ENCODE results near the gene ORM1. TPM values are rescaled to one million over a fixed set of nuclear protein-coding genes. Genes with fewer than 3 reads are reported as not detected.

The ORM1 gene
- polyA plus RNA-seq, 4 donors: 0.30 to 0.34 TPM; not detected in 2

DNA sequence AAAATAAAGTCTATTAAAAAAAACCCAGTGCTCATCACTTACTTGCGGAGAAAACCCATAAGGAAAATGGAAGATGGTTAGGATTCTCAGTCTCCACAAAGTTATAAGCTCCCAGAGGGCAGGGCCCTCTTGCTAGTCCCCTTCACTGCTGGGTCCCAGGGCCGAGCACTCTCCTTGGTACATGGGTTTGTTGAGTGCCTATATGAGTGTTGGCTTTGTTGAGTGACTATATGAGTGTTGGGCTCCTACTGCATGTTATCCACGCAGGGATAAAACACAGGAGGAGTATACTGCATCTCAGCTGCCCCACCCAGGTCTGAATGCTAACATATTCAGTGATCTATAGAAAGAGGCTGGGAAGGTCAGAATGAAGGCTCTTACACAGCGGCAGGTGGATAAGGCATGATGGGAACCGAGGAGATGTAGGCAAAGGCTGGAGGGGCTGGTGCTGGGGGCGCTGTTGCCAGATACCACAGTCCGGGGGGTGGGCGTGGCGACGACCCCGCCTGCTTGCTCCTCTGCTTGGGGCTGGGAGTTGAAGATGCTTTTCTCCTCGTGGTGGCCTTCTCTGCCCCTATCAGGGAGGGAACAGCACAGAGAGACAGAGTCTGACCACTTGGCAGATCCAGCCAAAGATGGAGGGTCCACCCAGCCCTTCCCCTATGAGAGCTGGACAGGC, 18.4 kb downstream of the ORM1 start:
- DNase-seq (ENCODE audit: low read depth in 4 of 4, low spot score in 3 of 4): no peak

GRCh38 chr9:114341991-114342390, 19.1 kb downstream of the ORM1 start:
- no peak for DNase-seq (ENCODE audit: low read depth in 4 of 4, low spot score in 3 of 4)

DNA sequence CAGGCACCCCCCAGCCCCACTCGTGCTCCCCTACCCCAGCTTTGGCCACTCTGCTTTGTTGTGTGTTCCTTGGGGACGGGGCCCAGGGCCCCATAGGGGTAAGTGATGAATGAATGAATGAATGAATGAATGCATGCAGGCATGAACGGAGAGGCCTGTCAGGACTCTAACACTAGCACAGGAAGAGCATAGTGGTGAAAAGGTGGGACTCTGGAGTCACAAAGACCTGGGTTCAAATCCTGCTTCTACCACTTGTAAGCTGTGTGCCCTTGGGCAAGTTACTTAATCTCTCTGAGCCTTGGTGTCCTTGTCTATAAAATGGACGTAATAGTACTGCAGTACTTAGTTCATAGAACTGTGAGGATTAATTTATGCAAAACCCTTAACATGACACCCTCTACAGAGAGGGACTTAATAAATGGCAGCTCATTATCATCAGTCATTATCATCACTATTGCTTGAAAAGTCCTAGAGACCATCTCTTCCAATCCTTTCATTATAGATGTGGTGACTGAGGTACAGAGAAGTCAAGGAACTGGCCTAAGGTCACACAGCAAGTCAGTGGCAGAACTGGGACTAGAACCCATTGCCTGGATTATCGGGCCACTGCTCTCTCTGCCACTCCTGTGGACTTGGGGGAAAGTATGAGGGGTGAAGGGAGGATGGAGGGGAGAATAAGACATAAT, 20.0 kb downstream of the ORM1 start:
- DNase-seq (ENCODE audit: low read depth in 4 of 4, low spot score in 3 of 4): no peak

- no peak for DNase-seq (ENCODE audit: low read depth in 4 of 4, low spot score in 3 of 4)
Observed at GRCh38 chr9:114343471-114344187, 20.7 kb downstream of the ORM1 start.

- DNase-seq (ENCODE audit: low read depth in 4 of 4, low spot score in 3 of 4): no peak
Observed at GRCh38 chr9:114344188-114344566, 21.3 kb downstream of the ORM1 start.

DNA sequence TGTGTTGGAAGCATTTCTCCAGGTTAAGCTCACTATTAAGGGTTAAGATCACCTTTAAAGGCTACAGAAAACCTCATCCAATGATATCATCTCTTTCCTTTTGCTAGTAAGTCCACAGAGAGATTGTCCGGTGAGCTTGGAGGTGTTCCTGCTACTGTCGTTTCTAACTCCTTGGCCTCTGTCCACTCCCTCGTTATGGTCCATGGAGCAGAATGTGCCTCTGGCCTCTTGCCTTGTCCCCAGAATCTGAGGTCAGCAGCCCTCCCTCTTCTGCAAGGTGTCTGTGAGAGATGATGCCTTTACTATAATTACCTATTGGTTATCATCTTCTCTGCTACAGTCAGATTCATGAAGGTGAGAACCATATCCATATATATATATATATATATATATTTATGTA, 21.8 kb downstream of the ORM1 start:
- no peak for DNase-seq (ENCODE audit: low read depth in 4 of 4, low spot score in 3 of 4)

- DNase-seq (ENCODE audit: low read depth in 4 of 4, low spot score in 3 of 4): no peak
Observed at GRCh38 chr9:114345493-114346065, 22.7 kb downstream of the ORM1 start.

- DNase-seq (ENCODE audit: low read depth in 4 of 4, low spot score in 3 of 4): no peak
Observed at GRCh38 chr9:114346146-114346545, 23.2 kb downstream of the ORM1 start.

DNA sequence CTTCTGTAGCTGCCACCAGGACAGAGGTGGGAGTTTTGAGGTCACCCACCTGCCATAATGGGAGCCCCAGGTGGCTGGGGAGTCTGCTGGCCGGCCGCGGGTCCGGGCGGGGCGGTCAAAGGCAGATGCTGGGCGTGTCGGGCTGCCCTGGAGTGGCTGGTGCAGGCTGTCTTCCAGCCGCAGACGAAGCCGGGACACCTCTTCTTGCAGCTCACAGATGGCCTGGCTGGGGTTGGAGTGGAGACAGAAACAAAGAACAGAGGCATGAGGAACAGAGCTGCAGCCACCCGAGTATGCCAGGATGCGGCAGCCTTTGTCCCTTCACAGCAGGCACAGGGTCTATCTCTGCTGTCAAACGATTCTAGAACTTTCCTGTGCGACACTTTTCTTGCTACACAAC, 24.8 kb downstream of the ORM1 start:
- DNase-seq (ENCODE audit: low read depth in 4 of 4, low spot score in 3 of 4): no peak

- DNase-seq (ENCODE audit: low read depth in 4 of 4, low spot score in 3 of 4): no peak
Observed at GRCh38 chr9:114348261-114348905, 25.5 kb downstream of the ORM1 start.

- peak in 3 of 4 donors; percentile 36 to 42 (median 40) for DNase-seq (ENCODE audit: low read depth in 4 of 4, low spot score in 3 of 4)
Observed at GRCh38 chr9:114348906-114349482, 26.1 kb downstream of the ORM1 start.

- DNase-seq (ENCODE audit: low read depth in 4 of 4, low spot score in 3 of 4): no peak
Observed at GRCh38 chr9:114349713-114350480, 27.0 kb downstream of the ORM1 start.

GRCh38 chr9:114350636-114351401, 27.9 kb downstream of the ORM1 start:
- no peak for DNase-seq (ENCODE audit: low read depth in 4 of 4, low spot score in 3 of 4)

- DNase-seq (ENCODE audit: low read depth in 4 of 4, low spot score in 3 of 4): no peak
Observed at GRCh38 chr9:114351932-114352331, 29.0 kb downstream of the ORM1 start.

GRCh38 chr9:114355821-114356220, 32.9 kb downstream of the ORM1 start:
- DNase-seq (ENCODE audit: low read depth in 4 of 4, low spot score in 3 of 4): no peak

GRCh38 chr9:114356792-114357191, 33.9 kb downstream of the ORM1 start:
- DNase-seq (ENCODE audit: low read depth in 4 of 4, low spot score in 3 of 4): no peak

DNA sequence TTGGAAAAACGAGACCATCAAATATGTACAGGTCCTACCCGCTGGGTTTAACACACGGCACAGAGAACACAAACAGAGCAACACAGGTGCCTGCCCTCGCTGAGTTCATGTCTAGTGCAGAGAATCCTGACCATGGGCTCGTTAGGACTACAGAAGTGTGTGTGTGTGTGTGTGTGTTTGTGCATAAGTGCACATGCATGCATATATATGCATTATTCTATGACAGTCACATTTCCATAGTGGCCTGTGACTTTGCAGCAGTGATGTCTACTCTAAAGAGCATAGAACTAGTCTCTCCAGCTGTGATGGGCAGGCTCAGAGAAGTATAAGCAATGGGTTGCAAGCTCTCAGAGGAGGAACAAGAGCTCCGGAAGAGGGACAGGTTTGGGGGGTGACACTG, 34.5 kb downstream of the ORM1 start:
- no peak for DNase-seq (ENCODE audit: low read depth in 4 of 4, low spot score in 3 of 4)

- DNase-seq (ENCODE audit: low read depth in 4 of 4, low spot score in 3 of 4): no peak
Observed at GRCh38 chr9:114357911-114358328, 35.0 kb downstream of the ORM1 start.

- DNase-seq (ENCODE audit: low read depth in 4 of 4, low spot score in 3 of 4): no peak
Observed at GRCh38 chr9:114359801-114360200, 36.9 kb downstream of the ORM1 start.

Measured in right renal pelvis (tissue), 4 donors.